Caco-2 (cell line): ENCODE measurements around the gene WDPCP. TPM values are rescaled to one million over a fixed set of nuclear protein-coding genes. Genes with fewer than 3 reads are reported as not detected.
A peak's percentile ranks its signal among the peaks of the same experiment; 100 is the strongest.

ENCODE experiments used
- BruUV-seq: library from RNA; stranded (reverse); fragments of 400-500 nt; replicated peaks from 2 replicates; lab custom pipeline; 2021; lab: Mats Ljungman, UMichigan
- CTCF ChIA-PET: fragments of 300-600 bp; sonication (Branson Sonifier 250); formaldehyde crosslinking; loops from one replicate; lab custom pipeline; 2022; ENCODE audit warnings: antibody characterized with exemption; lab: Charles Lee
- POLR2A ChIA-PET: fragments of 300-600 bp; sonication (Branson Sonifier 250); formaldehyde crosslinking; loops from one replicate; lab custom pipeline; 2022; ENCODE audit warnings: antibody characterized with exemption; lab: Charles Lee
- DNase-seq, 2 experiments: peaks; one replicate each; pipeline versions ENCODE4 v3.0.0 to v3.0.0-alpha.2; 2020 to 2022
- H3K27me3 ChIP-seq: replicated peaks from 2 replicates; pipeline ENCODE4 v1.6.0; 2011; ENCODE audit warnings: low read length; ENCODE audit not compliant: control insufficient read depth, insufficient read depth
- H3K36me3 ChIP-seq: 2 replicates; pipeline ENCODE4 v1.5.1; 2011; ENCODE audit warnings: low read length; ENCODE audit not compliant: control insufficient read depth, insufficient read depth
- H3K4me1 ChIP-seq: fragments of 250-450 bp; sonication (Bioruptor Pico); 2 replicates; pipeline ENCODE4 v1.5.1; 2020; ENCODE audit warnings: mild to moderate bottlenecking
- H3K4me3 ChIP-seq: 2 replicates; pipeline ENCODE4 v1.5.1; 2011; ENCODE audit warnings: low read depth, mild to moderate bottlenecking, control low read depth, low read length
- H3K9me3 ChIP-seq: fragments of 250-450 bp; sonication (Bioruptor Pico); 2 replicates; pipeline ENCODE4 v1.5.1; 2020; ENCODE audit warnings: mild to moderate bottlenecking, moderate library complexity
- H3K27ac Mint-ChIP-seq: one replicate; pipeline ENCODE4 v1.8.0; 2022; ENCODE audit warnings: mixed read lengths; ENCODE audit not compliant: unreplicated experiment
- H3K27me3 Mint-ChIP-seq: one replicate; pipeline ENCODE4 v1.8.0; 2022; ENCODE audit warnings: mixed read lengths; ENCODE audit not compliant: insufficient read depth, unreplicated experiment
- H3K36me3 Mint-ChIP-seq: one replicate; pipeline ENCODE4 v1.8.0; 2022; ENCODE audit warnings: mild to moderate bottlenecking, mixed read lengths; ENCODE audit not compliant: insufficient read depth, unreplicated experiment
- H3K4me1 Mint-ChIP-seq: one replicate; pipeline ENCODE4 v1.8.0; 2022; ENCODE audit warnings: low read depth, mixed read lengths; ENCODE audit not compliant: unreplicated experiment
- H3K4me3 Mint-ChIP-seq: one replicate; pipeline ENCODE4 v1.8.0; 2022; ENCODE audit warnings: mild to moderate bottlenecking, moderate library complexity, mixed read lengths; ENCODE audit not compliant: unreplicated experiment
- H3K9me3 Mint-ChIP-seq: one replicate; pipeline ENCODE4 v1.8.0; 2022; ENCODE audit warnings: mixed read lengths; ENCODE audit not compliant: unreplicated experiment
- intact Hi-C: fragments of 100-400 bp; cut with micrococcal nuclease; formaldehyde crosslinking; loops from one replicate; pipeline ENCODE4 v1.10.0; 2022; ENCODE audit not compliant: unreplicated experiment
- total RNA-seq: library from RNA; stranded (reverse); gene quantifications from 2 replicates; pipeline ENCODE4 v1.2.3, GENCODE V29; 2022
- TF ChIP-seq, protein P1 (sequence below), 2 experiments: fragments of 200-600 bp in 1 of 2; IDR thresholded peaks; 1 replicate in 1 of 2; 2 replicates in 1 of 2; pipeline versions ENCODE4 v1.5.1 to v1.8.0; 2011 to 2022; ENCODE audit warnings: antibody characterized with exemption in 1 of 2, control low read depth in 1 of 2, inconsistent platforms in 1 of 2, low read depth in 1 of 2, low read length in 1 of 2, mild to moderate bottlenecking in 1 of 2, moderate library complexity in 1 of 2; ENCODE audit not compliant: insufficient read depth in 1 of 2, severe bottlenecking in 1 of 2, unreplicated experiment in 1 of 2

Gene WDPCP
- total RNA-seq, 1 experiment from 2014 or later: 16.2 TPM

DNA sequence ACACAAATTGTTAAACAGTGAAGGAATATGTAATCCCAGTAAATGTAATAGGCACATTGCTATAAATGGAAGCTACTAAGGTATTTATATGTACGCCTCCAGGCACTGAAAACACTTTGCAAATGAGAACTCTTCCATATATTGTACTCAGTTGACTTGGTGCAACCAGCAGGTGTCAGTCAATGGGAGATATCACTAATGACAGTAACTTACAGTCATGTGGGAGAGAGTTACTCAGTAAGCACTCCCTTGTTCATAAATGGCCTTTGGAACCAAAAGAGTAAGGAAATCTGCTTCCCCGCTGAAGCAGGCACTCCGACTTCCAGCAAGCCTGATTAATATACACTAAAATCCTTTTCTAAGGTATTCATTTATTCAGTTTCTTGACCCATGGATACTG, 6.4 kb upstream of the WDPCP start:
- CTCF ChIA-PET: no interaction called here
- H3K4me3 Mint-ChIP-seq: no peak overlapping the region
- Histone ChIP-seq H3K36me3 (0 out of 2 replicates have a peak, but pooled peaks cover 2% of the 10 kb centered on the region), H3K4me3 (no peak overlapping the region), H3K4me1 (peaks cover 23% of the 10 kb centered on the region), H3K9me3 (no peaks in the 10 kb centered on the region), H3K27me3 (no peaks in the 10 kb centered on the region)
- H3K36me3 Mint-ChIP-seq: peaks cover 50% of the 10 kb centered on the region
- no peaks in the 10 kb centered on the region for H3K27me3 Mint-ChIP-seq
- POLR2A ChIA-PET: no interaction called here
- DNase-seq: no peak
- no peaks in the 10 kb centered on the region for H3K9me3 Mint-ChIP-seq
- intact Hi-C loops: no loop called here
- H3K4me1 Mint-ChIP-seq: peaks cover 6% of the 10 kb centered on the region
- TF ChIP-seq, protein P1, sequence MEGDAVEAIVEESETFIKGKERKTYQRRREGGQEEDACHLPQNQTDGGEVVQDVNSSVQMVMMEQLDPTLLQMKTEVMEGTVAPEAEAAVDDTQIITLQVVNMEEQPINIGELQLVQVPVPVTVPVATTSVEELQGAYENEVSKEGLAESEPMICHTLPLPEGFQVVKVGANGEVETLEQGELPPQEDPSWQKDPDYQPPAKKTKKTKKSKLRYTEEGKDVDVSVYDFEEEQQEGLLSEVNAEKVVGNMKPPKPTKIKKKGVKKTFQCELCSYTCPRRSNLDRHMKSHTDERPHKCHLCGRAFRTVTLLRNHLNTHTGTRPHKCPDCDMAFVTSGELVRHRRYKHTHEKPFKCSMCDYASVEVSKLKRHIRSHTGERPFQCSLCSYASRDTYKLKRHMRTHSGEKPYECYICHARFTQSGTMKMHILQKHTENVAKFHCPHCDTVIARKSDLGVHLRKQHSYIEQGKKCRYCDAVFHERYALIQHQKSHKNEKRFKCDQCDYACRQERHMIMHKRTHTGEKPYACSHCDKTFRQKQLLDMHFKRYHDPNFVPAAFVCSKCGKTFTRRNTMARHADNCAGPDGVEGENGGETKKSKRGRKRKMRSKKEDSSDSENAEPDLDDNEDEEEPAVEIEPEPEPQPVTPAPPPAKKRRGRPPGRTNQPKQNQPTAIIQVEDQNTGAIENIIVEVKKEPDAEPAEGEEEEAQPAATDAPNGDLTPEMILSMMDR (IDR thresholded peaks at IDR 0.05; ENCODE audit: insufficient read depth in 1 of 2, low read depth in 1 of 2, low read length in 1 of 2, severe bottlenecking in 1 of 2, unreplicated experiment in 1 of 2): no peak
- H3K27ac Mint-ChIP-seq: no peak overlapping the region
- BruUV-seq: no TSS peak

DNA sequence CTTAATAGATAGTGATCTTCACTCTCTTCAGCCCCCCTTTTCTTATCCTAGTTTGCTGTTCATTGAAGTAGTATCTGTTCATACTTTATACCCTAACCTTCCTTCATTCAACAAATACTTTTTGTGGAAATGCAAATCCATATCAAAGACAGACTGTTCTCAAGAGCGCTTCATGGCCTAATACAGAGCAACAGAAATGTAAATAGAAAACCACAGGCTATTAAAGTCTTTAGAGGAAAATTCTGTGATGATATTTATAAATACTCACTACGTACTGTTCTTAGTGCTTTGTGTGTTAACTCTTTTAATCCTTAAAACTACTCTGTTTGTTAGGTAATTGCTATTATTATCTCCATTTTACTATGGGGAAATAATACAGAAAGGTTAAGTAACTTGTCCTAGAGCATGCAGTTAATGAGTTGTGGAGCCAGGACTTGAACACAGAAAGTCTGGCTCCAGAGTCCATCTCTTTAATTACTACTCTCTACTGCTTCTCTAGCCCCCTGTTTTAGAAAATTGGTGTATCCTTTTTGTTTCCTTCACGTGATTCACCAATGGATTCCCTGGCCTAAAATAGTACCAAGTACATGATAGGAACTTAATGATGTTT, 3.4 kb upstream of the WDPCP start:
- Histone ChIP-seq H3K4me3 (no peak overlapping the region), H3K4me1 (peaks cover 23% of the 10 kb centered on the region), H3K9me3 (no peaks in the 10 kb centered on the region), H3K27me3 (no peaks in the 10 kb centered on the region), H3K36me3 (0 out of 2 replicates have a peak, but pooled peaks cover 2% of the 10 kb centered on the region)
- no TSS peak for BruUV-seq
- TF ChIP-seq, protein P1 (IDR thresholded peaks at IDR 0.05; ENCODE audit: insufficient read depth in 1 of 2, low read depth in 1 of 2, low read length in 1 of 2, severe bottlenecking in 1 of 2, unreplicated experiment in 1 of 2): no peak
- peaks cover 50% of the 10 kb centered on the region for H3K36me3 Mint-ChIP-seq
- H3K9me3 Mint-ChIP-seq: no peaks in the 10 kb centered on the region
- no peak overlapping the region for H3K27ac Mint-ChIP-seq
- CTCF ChIA-PET: no interaction called here
- H3K27me3 Mint-ChIP-seq: no peaks in the 10 kb centered on the region
- no peak for DNase-seq
- H3K4me3 Mint-ChIP-seq: no peak overlapping the region
- POLR2A ChIA-PET: no interaction called here
- intact Hi-C loops: no loop called here
- H3K4me1 Mint-ChIP-seq: peaks cover 14% of the 10 kb centered on the region

DNA sequence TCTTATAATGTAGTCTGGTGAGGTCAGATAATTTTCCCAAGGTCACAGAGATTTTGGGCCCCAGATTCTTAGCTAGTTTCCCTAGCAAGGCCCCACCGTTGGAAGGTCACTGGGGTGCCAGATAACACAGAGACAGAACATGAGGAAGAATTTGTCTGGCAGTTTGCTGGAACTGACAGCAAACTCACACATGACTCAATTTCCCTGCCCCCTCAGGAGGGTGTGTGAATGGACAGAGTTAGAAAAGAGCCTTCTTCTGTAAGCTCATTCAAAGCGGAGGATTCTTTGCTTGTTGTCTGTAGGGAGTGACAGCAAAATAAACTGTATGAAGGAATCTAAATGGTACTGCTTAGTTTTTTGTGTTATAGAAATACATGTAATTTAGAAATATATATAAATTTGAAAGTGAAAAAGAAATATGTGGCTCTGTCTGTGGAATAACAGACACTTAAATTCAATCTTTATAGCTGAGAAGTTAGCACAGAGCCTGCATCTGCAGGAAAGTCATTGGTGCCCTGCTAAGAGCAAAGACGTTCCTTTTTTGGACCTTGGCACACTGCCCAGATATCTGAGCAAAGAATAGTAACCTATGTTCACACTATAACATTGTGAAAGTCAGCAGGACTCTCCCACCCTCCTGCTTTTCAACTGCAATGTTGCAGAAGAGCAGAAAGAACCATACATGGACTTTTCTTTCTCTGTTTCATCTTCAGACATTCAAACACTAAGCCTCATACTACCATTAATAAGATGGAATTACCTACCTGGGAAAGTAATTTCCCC, 2.5 kb upstream of the WDPCP start:
- H3K36me3 Mint-ChIP-seq: peaks cover 41% of the 10 kb centered on the region
- H3K27me3 Mint-ChIP-seq: no peaks in the 10 kb centered on the region
- H3K9me3 ChIP-seq: no peaks in the 10 kb centered on the region
- H3K9me3 Mint-ChIP-seq: no peaks in the 10 kb centered on the region
- intact Hi-C loops: no loop called here
- no peak overlapping the region for H3K4me3 ChIP-seq
- peak overlapping the region; percentile 92 for H3K4me3 Mint-ChIP-seq
- no peak for DNase-seq
- peaks cover 16% of the 10 kb centered on the region; the same call in 1 of the 2 replicates for H3K4me1 ChIP-seq
- H3K4me1 Mint-ChIP-seq: peaks cover 16% of the 10 kb centered on the region
- TF ChIP-seq, protein P1 (IDR thresholded peaks at IDR 0.05; ENCODE audit: insufficient read depth in 1 of 2, low read depth in 1 of 2, low read length in 1 of 2, severe bottlenecking in 1 of 2, unreplicated experiment in 1 of 2): no peak
- 0 out of 2 replicates have a peak, but pooled peaks cover 2% of the 10 kb centered on the region for H3K36me3 ChIP-seq
- POLR2A ChIA-PET: no interaction called here
- no TSS peak for BruUV-seq
- CTCF ChIA-PET: no interaction called here
- H3K27ac Mint-ChIP-seq: no peak overlapping the region
- no peaks in the 10 kb centered on the region for H3K27me3 ChIP-seq
